CD14-positive monocyte (primary cell): Measurements from ENCODE around the gene JHY. TPM values are rescaled to one million over a fixed set of nuclear protein-coding genes. Genes with fewer than 3 reads are reported as not detected.

Experiments used
- DNase-seq, 3 donors: peaks; one replicate each; pipeline ENCODE4 v3.0.0-alpha.2; 2011 to 2022
- H2AFZ ChIP-seq: 2 replicates; pipeline ENCODE4 v1.6.0; 2012; ENCODE audit warnings: mild to moderate bottlenecking, low read depth, low read length, inconsistent platforms; ENCODE audit not compliant: insufficient read depth, poor library complexity, severe bottlenecking
- H3K27ac ChIP-seq, 2 donors: 1 replicate in 1 of 2; 2 replicates in 1 of 2; pipeline ENCODE4 v1.5.1; 2012 to 2013; ENCODE audit warnings: low read length in 2 of 2, control low read depth in 1 of 2, inconsistent platforms in 1 of 2, low read depth in 1 of 2, mild to moderate bottlenecking in 1 of 2
- H3K27me3 ChIP-seq, 2 donors: one replicate each; pipeline versions ENCODE4 v1.6.0 to v1.6.1; 2011 to 2013; ENCODE audit warnings: low read length in 2 of 2; ENCODE audit not compliant: control insufficient read depth in 2 of 2, insufficient read depth in 2 of 2
- H3K36me3 ChIP-seq, 2 donors: replicated peaks in 1 of 2; 1 replicate in 1 of 2; 2 replicates in 1 of 2; pipeline versions ENCODE4 v1.5.1 to v1.6.1; 2012 to 2013; ENCODE audit warnings: low read length in 2 of 2, control low read depth in 1 of 2, inconsistent platforms in 1 of 2, mild to moderate bottlenecking in 1 of 2; ENCODE audit not compliant: insufficient read depth in 2 of 2, control insufficient read depth in 1 of 2
- H3K4me1 ChIP-seq, 2 donors: 1 replicate in 1 of 2; 2 replicates in 1 of 2; pipeline versions ENCODE4 v1.5.1 to v1.6.1; 2012 to 2013; ENCODE audit warnings: low read length in 2 of 2, control low read depth in 1 of 2, inconsistent platforms in 1 of 2, mild to moderate bottlenecking in 1 of 2, moderate library complexity in 1 of 2; ENCODE audit not compliant: insufficient read depth in 2 of 2, control insufficient read depth in 1 of 2
- H3K4me2 ChIP-seq: replicated peaks from 2 replicates; pipeline ENCODE3; 2012; ENCODE audit warnings: low read length, moderate library complexity, mild to moderate bottlenecking; ENCODE audit not compliant: poor library complexity, severe bottlenecking; ENCODE audit errors: extremely low read depth
- H3K4me3 ChIP-seq, 3 experiments: fragments of 200-600 bp in 1 of 3; sonication (generic) in 1 of 3; replicated peaks in 1 of 3; 1 replicate in 2 of 3; 2 replicates in 1 of 3; pipeline ENCODE4 v1.5.1; 2011 to 2013; ENCODE audit warnings: low read length in 3 of 3, mild to moderate bottlenecking in 3 of 3, control low read depth in 2 of 3, low read depth in 2 of 3, inconsistent platforms in 1 of 3, moderate library complexity in 1 of 3
- H3K79me2 ChIP-seq: 2 replicates; pipeline ENCODE4 v1.6.0; 2012; ENCODE audit warnings: mild to moderate bottlenecking, control low read depth, inconsistent platforms, low read length, moderate library complexity; ENCODE audit not compliant: insufficient read depth
- H3K9ac ChIP-seq: 2 replicates; pipeline ENCODE4 v1.6.0; 2017; ENCODE audit warnings: low read length, mild to moderate bottlenecking; ENCODE audit not compliant: insufficient read depth, poor library complexity, severe bottlenecking
- H3K9me3 ChIP-seq, 2 donors: replicated peaks in 1 of 2; 1 replicate in 1 of 2; 2 replicates in 1 of 2; pipeline versions ENCODE4 v1.5.1 to v1.6.1; 2012 to 2013; ENCODE audit warnings: low read length in 2 of 2, control low read depth in 1 of 2; ENCODE audit not compliant: control insufficient read depth in 1 of 2, insufficient read depth in 1 of 2
- H4K20me1 ChIP-seq: 2 replicates; pipeline ENCODE4 v1.6.0; 2012; ENCODE audit warnings: mild to moderate bottlenecking, low read length, control low read depth, moderate library complexity; ENCODE audit not compliant: insufficient read depth
- H3K27ac Mint-ChIP-seq, 7 donors: one replicate each; pipeline ENCODE4 v1.8.0; 2020; ENCODE audit warnings: mild to moderate bottlenecking in 7 of 7, mixed read lengths in 7 of 7, moderate library complexity in 6 of 7, inconsistent platforms in 2 of 7
- H3K27me3 Mint-ChIP-seq, 3 donors: one replicate each; pipeline ENCODE4 v1.8.0; 2021 to 2022; ENCODE audit warnings: low read depth in 3 of 3, mild to moderate bottlenecking in 3 of 3, mixed read lengths in 3 of 3, moderate library complexity in 3 of 3, inconsistent platforms in 1 of 3
- H3K36me3 Mint-ChIP-seq, 2 donors: one replicate each; pipeline ENCODE4 v1.8.0; 2020; ENCODE audit warnings: mixed read lengths in 2 of 2, inconsistent platforms in 1 of 2, mild to moderate bottlenecking in 1 of 2
- H3K4me1 Mint-ChIP-seq: one replicate; pipeline ENCODE4 v1.8.0; 2020; ENCODE audit warnings: mild to moderate bottlenecking, mixed read lengths
- H3K4me3 Mint-ChIP-seq, 2 donors: one replicate each; pipeline ENCODE4 v1.8.0; 2020; ENCODE audit warnings: mild to moderate bottlenecking in 2 of 2, mixed read lengths in 2 of 2, moderate library complexity in 1 of 2
- H3K9me3 Mint-ChIP-seq, 7 donors: one replicate each; pipeline ENCODE4 v1.8.0; 2020 to 2022; ENCODE audit warnings: mixed read lengths in 7 of 7, mild to moderate bottlenecking in 6 of 7, moderate library complexity in 6 of 7, inconsistent platforms in 2 of 7
- CTCF ChIP-seq: fragments of 200-600 bp; IDR thresholded peaks from one replicate; pipeline ENCODE4 v1.8.0; 2022; ENCODE audit warnings: antibody characterized with exemption, mild to moderate bottlenecking
- WGBS: methylation state at CpG from one replicate; pipeline ENCODE4 v1.1.5; 2013; ENCODE audit warnings: missing lambda C conversion rate; ENCODE audit not compliant: insufficient coverage; 5-methylcytosine and 5-hydroxymethylcytosine counted together
- intact Hi-C, 2 donors: fragments of 100-400 bp; cut with micrococcal nuclease; formaldehyde crosslinking; loops; one replicate each; pipeline versions ENCODE4 v1.15.0 to v1.15.1; 2023
- polyA plus RNA-seq, 3 donors: library from polyadenylated mRNA; depleted of rRNA in 1 of 3; unstranded in 2 of 3; stranded (reverse) in 1 of 3; fragments of 300-500 nt in 2 of 3; fragments of >200 nt in 1 of 3; fragmentation: Illumina TruSeq in 2 of 3; gene quantifications; 1 replicate in 2 of 3; 2 replicates in 1 of 3; pipeline ENCODE4 v1.2.3, GENCODE V29; 2012 to 2021

JHY gene
- polyA plus RNA-seq, 3 donors: 0.68 to 0.91 (median 0.89) TPM

- Histone ChIP-seq H3K27ac (no peak overlapping the region), H3K9me3 (no peaks in the 10 kb centered on the region), H3K4me1 (peaks cover 45 to 46% of the 10 kb centered on the region in 2 donors), H3K36me3 (no peaks in the 10 kb centered on the region), H3K4me2 (no peak overlapping the region), H2AFZ (no peak overlapping the region), H3K27me3 (no peaks in the 10 kb centered on the region), H3K9ac (no peak overlapping the region), H4K20me1 (no peaks in the 10 kb centered on the region), H3K79me2 (no peaks in the 10 kb centered on the region), H3K4me3 (no peak overlapping the region)
- no peak overlapping the region for H3K4me3 Mint-ChIP-seq
- 91% methylated on average over 8 of the region's 11 CpGs for WGBS
- intact Hi-C loops: loop anchor here (5.0 kb wide), 1 partner anchor 56 kb away; no protein-coding TSS in a partner anchor
- H3K36me3 Mint-ChIP-seq: no peaks in the 10 kb centered on the region
- peaks cover 44% of the 10 kb centered on the region for H3K4me1 Mint-ChIP-seq
- peaks cover 0 to 3% (median 0%) of the 10 kb centered on the region in 7 donors for H3K9me3 Mint-ChIP-seq
- no peak for DNase-seq
- peak overlapping the region in 2 of 7 donors; percentile 31 to 64 for H3K27ac Mint-ChIP-seq
- TF ChIP-seq CTCF: no peak
- peaks cover 0 to 2% (median 1%) of the 10 kb centered on the region in 3 donors for H3K27me3 Mint-ChIP-seq
Observed at GRCh38 chr11:122853261-122853660, 29.3 kb upstream of the JHY start.

- no peak overlapping the region for H3K4me3 ChIP-seq
- H3K4me2 ChIP-seq: no peak overlapping the region
- Mint-ChIP-seq H3K9me3 (peaks cover 0 to 3% (median 0%) of the 10 kb centered on the region in 7 donors), H3K4me1 (peaks cover 44% of the 10 kb centered on the region), H3K27me3 (peaks cover 0 to 4% (median 1%) of the 10 kb centered on the region in 3 donors), H3K27ac (peak overlapping the region in 2 of 7 donors; percentile 25 to 68), H3K4me3 (no peak overlapping the region), H3K36me3 (no peaks in the 10 kb centered on the region)
- H3K27ac ChIP-seq: no peak overlapping the region
- no peaks in the 10 kb centered on the region for H3K36me3 ChIP-seq
- peak; percentile 40 to 72 (median 71) for DNase-seq
- H3K79me2 ChIP-seq: no peaks in the 10 kb centered on the region
- H3K9me3 ChIP-seq: no peaks in the 10 kb centered on the region
- H3K9ac ChIP-seq: no peak overlapping the region
- intact Hi-C loops: loop anchor here (5.0 kb wide), 1 partner anchor 57 kb away; no protein-coding TSS in a partner anchor
- WGBS: no CpG with 5 or more reads among the region's 3 CpGs
- peaks cover 45 to 46% of the 10 kb centered on the region in 2 donors for H3K4me1 ChIP-seq
- no peaks in the 10 kb centered on the region for H3K27me3 ChIP-seq
- no peak overlapping the region for H2AFZ ChIP-seq
- TF ChIP-seq CTCF: peak; percentile 85
- H4K20me1 ChIP-seq: no peaks in the 10 kb centered on the region
Observed at GRCh38 chr11:122853971-122854446, 28.6 kb upstream of the JHY start.
